Central memory CD8-positive, alpha-beta T cell (primary cell): Measurements from ENCODE around the gene CLTA.

ENCODE experiments used
- ATAC-seq: fragments of 150-1000 bp; cut with Tn5 transposase; replicated peaks from 2 replicates; pipeline ENCODE4 v1.10.0; 2022; ENCODE audit warnings: mild to moderate bottlenecking, moderate FRiP score, moderate number of reproducible peaks; ENCODE audit not compliant: poor library complexity, severe bottlenecking; ENCODE audit errors: extremely low read depth
- DNase-seq, 2 donors: peaks; one replicate each; pipeline ENCODE4 v3.0.0; 2021; ENCODE audit warnings: low spot score in 2 of 2
- H3K27ac Mint-ChIP-seq: one replicate; pipeline ENCODE4 v1.8.0; 2022; ENCODE audit warnings: low read depth, mild to moderate bottlenecking, moderate library complexity, mixed read lengths
- H3K27me3 Mint-ChIP-seq: one replicate; pipeline ENCODE4 v1.8.0; 2022; ENCODE audit warnings: mixed read lengths
- H3K36me3 Mint-ChIP-seq: one replicate; pipeline ENCODE4 v1.8.0; 2022; ENCODE audit warnings: mild to moderate bottlenecking, moderate library complexity, mixed read lengths; ENCODE audit not compliant: insufficient read depth
- H3K4me1 Mint-ChIP-seq: one replicate; pipeline ENCODE4 v1.8.0; 2022; ENCODE audit warnings: mixed read lengths
- H3K4me3 Mint-ChIP-seq: one replicate; pipeline ENCODE4 v1.8.0; 2022; ENCODE audit warnings: mild to moderate bottlenecking, moderate library complexity, mixed read lengths
- H3K9me3 Mint-ChIP-seq: one replicate; pipeline ENCODE4 v1.8.0; 2022; ENCODE audit warnings: mixed read lengths

The CLTA gene

DNA sequence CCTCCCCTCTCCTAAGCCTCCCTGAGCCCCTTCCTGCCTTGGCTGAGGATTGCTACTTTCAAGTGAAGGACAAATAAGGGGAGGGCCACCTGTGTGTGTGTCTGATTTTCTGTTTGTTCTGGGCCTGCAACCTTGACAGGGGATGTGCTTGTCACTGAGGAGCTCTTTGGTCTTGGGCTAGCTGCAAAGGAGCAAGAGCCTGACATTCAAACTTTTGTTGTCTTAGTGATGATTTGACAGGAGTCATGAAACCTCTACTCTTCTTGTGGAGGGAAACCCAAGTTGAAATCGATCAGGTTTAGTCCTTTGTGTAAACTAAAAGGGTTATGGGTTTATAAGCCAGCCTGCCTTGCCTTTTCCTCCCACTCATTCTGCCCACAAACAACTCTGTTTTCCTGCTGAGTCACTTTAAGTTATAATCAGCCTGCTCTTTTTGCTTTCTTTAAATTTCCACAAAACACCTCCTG, 16.9 kb downstream of the CLTA start:
- Mint-ChIP-seq H3K9me3 (no peaks in the 10 kb centered on the region), H3K36me3 (peaks cover 69% of the 10 kb centered on the region), H3K4me1 (peaks cover 50% of the 10 kb centered on the region), H3K27ac (peak overlapping the region; percentile 79), H3K27me3 (no peaks in the 10 kb centered on the region), H3K4me3 (no peak overlapping the region)
- ATAC-seq (no peak), DNase-seq (no peak)

GRCh38 chr9:36208521-36209253, 18.0 kb downstream of the CLTA start:
- no peak overlapping the region for H3K4me3 Mint-ChIP-seq
- H3K4me1 Mint-ChIP-seq, result peaks cover 50% of the 10 kb centered on the region
- ATAC-seq (no peak), DNase-seq (no peak)
- peaks cover 60% of the 10 kb centered on the region for H3K36me3 Mint-ChIP-seq
- no peaks in the 10 kb centered on the region for H3K9me3 Mint-ChIP-seq
- no peaks in the 10 kb centered on the region for H3K27me3 Mint-ChIP-seq
- peak overlapping the region; percentile 79 for H3K27ac Mint-ChIP-seq

- no peak for DNase-seq
- Mint-ChIP-seq H3K4me1 (peaks cover 51% of the 10 kb centered on the region), H3K9me3 (no peaks in the 10 kb centered on the region), H3K4me3 (no peak overlapping the region), H3K27me3 (no peaks in the 10 kb centered on the region), H3K27ac (no peak overlapping the region), H3K36me3 (peaks cover 47% of the 10 kb centered on the region)
- ATAC-seq, result no peak
These were observed 20.0 kb downstream of the CLTA start for GRCh38 chr9:36210722-36211121.

- Mint-ChIP-seq H3K27ac (no peak overlapping the region), H3K27me3 (no peaks in the 10 kb centered on the region), H3K4me1 (peaks cover 56% of the 10 kb centered on the region), H3K4me3 (no peak overlapping the region), H3K9me3 (no peaks in the 10 kb centered on the region), H3K36me3 (peaks cover 44% of the 10 kb centered on the region)
- ATAC-seq, result no peak
- DNase-seq, result no peak
These were observed 20.8 kb downstream of the CLTA start for GRCh38 chr9:36211510-36211909.

DNA sequence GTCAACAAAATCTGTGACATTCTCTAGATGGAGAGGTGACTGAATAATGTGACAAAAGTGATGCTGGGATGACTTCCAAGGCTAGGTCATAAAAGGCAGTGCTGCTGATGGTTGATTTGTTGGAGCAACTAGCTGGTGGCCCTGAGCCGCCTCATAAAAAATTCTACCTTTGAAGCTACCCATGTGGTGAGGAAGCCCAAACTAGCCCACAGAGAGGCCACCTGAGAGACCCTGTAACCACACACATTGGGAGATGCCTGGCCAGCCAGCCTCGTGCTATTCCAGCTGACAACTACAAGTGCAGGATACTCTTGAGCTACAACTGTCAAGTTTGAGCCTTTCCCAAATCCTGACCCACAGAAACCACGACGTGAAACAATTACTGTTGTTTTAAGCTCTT, 22.7 kb downstream of the CLTA start:
- Mint-ChIP-seq H3K36me3 (peaks cover 45% of the 10 kb centered on the region), H3K4me1 (peaks cover 43% of the 10 kb centered on the region), H3K9me3 (no peaks in the 10 kb centered on the region), H3K27me3 (no peaks in the 10 kb centered on the region), H3K27ac (peak overlapping the region; percentile 12), H3K4me3 (no peak overlapping the region)
- ATAC-seq, result no peak
- no peak for DNase-seq

DNA sequence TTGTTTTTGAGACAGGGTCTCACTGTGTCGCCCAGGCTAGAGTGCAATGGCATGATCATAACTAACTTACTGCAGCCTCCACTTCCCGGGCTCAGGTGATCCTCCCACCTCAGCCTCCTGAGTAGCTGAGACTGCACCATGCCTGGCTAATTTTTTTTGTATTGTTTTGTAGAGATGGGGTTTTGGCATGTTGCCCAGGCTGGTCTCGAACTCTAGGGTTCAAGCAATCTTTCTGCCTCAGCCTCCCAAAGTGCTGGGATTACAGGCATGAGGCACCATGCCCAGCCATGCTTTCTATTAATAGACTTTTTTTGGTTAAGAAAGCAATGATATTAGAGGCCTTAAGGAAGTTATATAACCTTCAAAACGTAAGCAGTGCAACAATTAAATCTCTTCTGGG, 23.3 kb downstream of the CLTA start:
- Mint-ChIP-seq H3K27me3 (no peaks in the 10 kb centered on the region), H3K4me1 (peaks cover 41% of the 10 kb centered on the region), H3K4me3 (no peak overlapping the region), H3K9me3 (no peaks in the 10 kb centered on the region), H3K27ac (no peak overlapping the region), H3K36me3 (peaks cover 46% of the 10 kb centered on the region)
- ATAC-seq (no peak), DNase-seq (no peak)

- no peaks in the 10 kb centered on the region for H3K27me3 Mint-ChIP-seq
- H3K36me3 Mint-ChIP-seq, result peaks cover 41% of the 10 kb centered on the region
- no peak overlapping the region for H3K27ac Mint-ChIP-seq
- no peaks in the 10 kb centered on the region for H3K9me3 Mint-ChIP-seq
- no peak for ATAC-seq
- DNase-seq, result no peak
- no peak overlapping the region for H3K4me3 Mint-ChIP-seq
- H3K4me1 Mint-ChIP-seq, result peaks cover 39% of the 10 kb centered on the region
These were observed 23.9 kb downstream of the CLTA start for GRCh38 chr9:36214571-36214970.

DNA sequence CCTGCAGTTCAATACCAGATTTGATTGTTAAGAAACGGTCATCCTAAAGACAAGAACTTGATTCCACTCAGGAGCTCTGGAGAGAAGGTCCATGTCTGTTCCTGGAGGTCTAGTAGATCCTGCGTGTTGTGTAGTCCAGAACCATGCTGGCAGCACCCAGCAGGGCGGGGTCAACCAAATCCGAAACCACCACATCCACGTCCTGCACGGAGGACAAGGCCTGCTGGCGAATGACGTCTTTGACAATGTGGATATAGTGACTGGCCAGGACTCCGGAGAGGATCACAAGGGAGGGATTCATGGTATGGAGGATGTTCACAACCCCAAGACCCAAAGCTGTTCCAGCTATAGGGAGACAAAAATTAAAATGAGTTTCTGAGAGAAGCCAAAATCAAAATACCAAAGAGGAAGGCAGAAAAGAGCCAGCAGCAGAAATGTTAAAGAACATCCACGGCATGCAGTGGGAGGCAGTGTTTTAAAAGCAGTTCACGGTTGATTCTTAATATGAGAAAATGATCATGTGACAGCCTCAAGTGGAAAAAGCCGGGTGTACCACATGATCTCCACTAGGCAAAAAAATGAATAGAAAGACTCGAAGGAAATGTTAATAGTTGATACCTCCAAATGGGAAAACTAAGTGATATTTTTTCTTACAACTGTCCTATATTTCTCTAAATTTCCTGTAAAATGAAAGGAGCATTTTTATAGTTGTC, 26.7 kb downstream of the CLTA start:
- no peaks in the 10 kb centered on the region for H3K27me3 Mint-ChIP-seq

DNA sequence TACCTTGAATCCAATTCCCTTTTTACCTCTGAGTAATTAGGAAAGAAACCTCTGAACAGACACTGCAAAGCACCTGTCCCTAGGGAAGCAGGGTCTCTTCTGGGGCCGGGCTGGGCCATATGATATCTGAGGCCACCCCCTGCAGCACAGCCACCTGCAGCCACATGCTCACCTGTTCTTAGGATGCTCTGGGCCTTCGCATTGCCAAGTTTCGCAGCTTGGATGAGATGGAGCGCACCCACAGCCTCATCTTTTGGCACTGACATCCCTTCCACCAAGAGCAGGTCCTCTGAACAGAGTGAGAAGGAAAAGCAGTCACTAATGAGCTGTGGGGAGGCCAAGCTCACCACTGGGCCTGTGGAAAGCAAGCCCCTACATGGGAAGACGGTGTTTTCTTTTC, 27.3 kb downstream of the CLTA start:
- H3K27ac Mint-ChIP-seq, result no peak overlapping the region
- peaks cover 18% of the 10 kb centered on the region for H3K4me1 Mint-ChIP-seq
- ATAC-seq, result no peak
- no peaks in the 10 kb centered on the region for H3K9me3 Mint-ChIP-seq
- DNase-seq, result no peak
- H3K4me3 Mint-ChIP-seq, result no peak overlapping the region
- H3K27me3 Mint-ChIP-seq, result no peaks in the 10 kb centered on the region
- peaks cover 47% of the 10 kb centered on the region for H3K36me3 Mint-ChIP-seq

More for the DNA sequence above, 26.7 kb downstream of the CLTA start:
- Mint-ChIP-seq H3K27ac (peak overlapping the region; percentile 42), H3K36me3 (peaks cover 41% of the 10 kb centered on the region), H3K4me1 (peaks cover 18% of the 10 kb centered on the region), H3K4me3 (no peak overlapping the region), H3K9me3 (no peaks in the 10 kb centered on the region)
- no peak for DNase-seq
- ATAC-seq, result no peak

DNA sequence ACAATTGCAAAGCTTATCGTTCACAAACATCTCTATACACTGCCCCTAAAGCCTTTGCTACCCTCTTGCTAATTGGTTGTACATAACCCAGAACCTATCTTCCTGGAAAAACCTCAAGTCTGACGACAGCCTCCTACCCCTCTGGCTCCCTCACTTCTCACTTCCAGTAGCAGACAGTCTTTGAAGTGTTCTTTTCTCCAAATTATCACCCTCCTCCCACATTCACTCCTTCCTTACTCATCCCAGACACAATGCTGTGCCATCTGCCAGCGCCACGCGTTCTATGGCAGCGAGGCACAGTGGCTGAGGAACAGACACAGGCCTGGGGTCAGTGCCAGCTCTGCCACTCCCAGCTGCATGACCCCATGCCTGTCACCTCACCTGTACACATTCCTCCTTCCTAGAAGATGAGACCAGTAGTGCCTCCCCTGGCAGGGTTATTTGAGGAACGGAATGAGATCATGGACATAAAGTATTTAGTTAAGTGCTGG, 27.7 kb downstream of the CLTA start:
- no peaks in the 10 kb centered on the region for H3K9me3 Mint-ChIP-seq
- H3K27ac Mint-ChIP-seq, result peak overlapping the region; percentile 33
- peaks cover 48% of the 10 kb centered on the region for H3K36me3 Mint-ChIP-seq
- ATAC-seq, result no peak
- no peak overlapping the region for H3K4me3 Mint-ChIP-seq
- no peaks in the 10 kb centered on the region for H3K27me3 Mint-ChIP-seq
- no peak for DNase-seq
- H3K4me1 Mint-ChIP-seq, result peaks cover 18% of the 10 kb centered on the region

DNA sequence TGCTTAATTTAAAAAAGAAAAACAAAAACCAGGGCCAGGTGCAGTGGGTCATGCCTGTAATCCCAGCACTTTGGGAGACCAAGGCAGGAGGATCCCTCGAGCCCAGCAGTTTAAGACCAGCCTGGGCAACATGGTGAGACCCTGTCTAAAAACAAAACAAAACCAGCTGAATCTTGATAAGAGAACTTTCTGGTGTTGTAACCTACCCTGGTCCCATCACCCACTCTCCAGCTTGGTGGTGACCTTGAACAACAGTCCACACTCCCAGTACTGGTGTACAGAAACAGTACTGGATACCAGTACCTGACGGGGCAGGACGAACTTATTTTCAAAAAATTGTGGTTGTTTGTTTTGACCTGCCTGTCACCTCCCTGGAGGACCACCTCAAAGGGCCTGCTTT, 30.9 kb downstream of the CLTA start:
- peaks cover 11% of the 10 kb centered on the region for H3K4me1 Mint-ChIP-seq
- no peak overlapping the region for H3K27ac Mint-ChIP-seq
- H3K27me3 Mint-ChIP-seq, result no peaks in the 10 kb centered on the region
- ATAC-seq (no peak), DNase-seq (no peak)
- no peaks in the 10 kb centered on the region for H3K9me3 Mint-ChIP-seq
- no peak overlapping the region for H3K4me3 Mint-ChIP-seq
- H3K36me3 Mint-ChIP-seq, result peaks cover 55% of the 10 kb centered on the region

- Mint-ChIP-seq H3K27me3 (no peaks in the 10 kb centered on the region), H3K4me3 (no peak overlapping the region), H3K9me3 (no peaks in the 10 kb centered on the region), H3K27ac (no peak overlapping the region), H3K36me3 (peaks cover 56% of the 10 kb centered on the region), H3K4me1 (peaks cover 11% of the 10 kb centered on the region)
- no peak for DNase-seq
- no peak for ATAC-seq
These were observed 31.7 kb downstream of the CLTA start for GRCh38 chr9:36222449-36222848.

DNA sequence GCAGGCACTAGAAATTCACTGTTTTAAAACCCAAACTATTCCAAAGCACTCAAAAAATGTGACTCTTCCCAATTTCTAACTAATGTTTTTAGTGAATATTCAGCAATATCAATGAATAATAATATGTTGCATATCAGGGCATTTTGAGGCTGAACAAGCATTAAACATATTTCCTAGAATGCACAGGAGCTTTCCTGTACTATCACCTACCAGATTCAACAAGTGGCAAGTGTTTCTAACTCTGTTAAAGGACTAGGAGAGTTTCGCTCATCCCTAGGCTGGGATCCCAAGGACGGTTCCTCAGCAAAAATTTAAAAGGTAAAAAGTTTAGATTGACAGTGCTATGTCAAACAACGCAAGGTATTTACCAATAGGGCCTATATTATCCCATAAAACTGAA, 46.5 kb downstream of the CLTA start:
- no peak overlapping the region for H3K4me3 Mint-ChIP-seq
- no peak for ATAC-seq
- H3K27ac Mint-ChIP-seq, result no peak overlapping the region
- no peaks in the 10 kb centered on the region for H3K9me3 Mint-ChIP-seq
- H3K36me3 Mint-ChIP-seq, result peaks cover 29% of the 10 kb centered on the region
- H3K4me1 Mint-ChIP-seq, result peaks cover 10% of the 10 kb centered on the region
- DNase-seq, result no peak
- no peaks in the 10 kb centered on the region for H3K27me3 Mint-ChIP-seq
